Loucy (cell line): ENCODE data around the gene CNTNAP2.

Experiments
- CTCF ChIP-seq: fragments of 200-600 bp; sonication (generic); conservative IDR thresholded peaks from 2 replicates; pipeline ENCODE4 v1.5.1; 2014; ENCODE audit warnings: mild to moderate bottlenecking, antibody characterized with exemption, low read length
- EZH2phosphoT487 ChIP-seq: fragments of 200-600 bp; IDR thresholded peaks from 2 replicates; pipeline ENCODE4 v1.6.1; 2018; ENCODE audit warnings: antibody characterized with exemption, mild to moderate bottlenecking, moderate library complexity, borderline replicate concordance

- TF ChIP-seq CTCF (no peak), EZH2phosphoT487 (no peak)
These were observed 1419.1 kb downstream of the CNTNAP2 start for GRCh38 chr7:147535701-147536111.
